HG02840 (cell line): ENCODE data around the gene ZBTB21.
"Not testable (repeated sequence)": the region's sequence is repeated elsewhere in the genome, so short reads cannot be mapped to it uniquely, and the experiment has no call there.

ENCODE experiments used
- ATAC-seq: cut with Tn5 transposase; IDR thresholded peaks from one replicate; pipeline ENCODE4 v1.9.1; 2021; ENCODE audit warnings: mild to moderate bottlenecking, moderate library complexity, moderate number of reproducible peaks; ENCODE audit not compliant: unreplicated experiment, low FRiP score

ZBTB21 gene

GRCh38 chr21:41955516-41955915, 54.6 kb downstream of the ZBTB21 start:
- no peak for ATAC-seq

GRCh38 chr21:41954654-41955499, 55.3 kb downstream of the ZBTB21 start:
- ATAC-seq: no peak

GRCh38 chr21:41953831-41954653, 56.1 kb downstream of the ZBTB21 start, which contains the start of gene C2CD2:
Gene C2CD2 (minus strand): TSS chr21:41954018. CDS start chr21:41953648, 370 bp downstream.
- ATAC-seq: no peak

- ATAC-seq: no peak
Measured at GRCh38 chr21:41953249-41953830, 56.8 kb downstream of the ZBTB21 start.

GRCh38 chr21:41952568-41953248, 57.5 kb downstream of the ZBTB21 start:
- no peak for ATAC-seq

- no peak for ATAC-seq
Measured at GRCh38 chr21:41951876-41952567, 58.1 kb downstream of the ZBTB21 start.

GRCh38 chr21:41950941-41951351, 59.2 kb downstream of the ZBTB21 start:
- no peak for ATAC-seq

GRCh38 chr21:41949631-41950030, 60.5 kb downstream of the ZBTB21 start:
- not testable (repeated sequence) for ATAC-seq

GRCh38 chr21:41948901-41949300, 61.3 kb downstream of the ZBTB21 start:
- ATAC-seq: no peak

GRCh38 chr21:41948078-41948895, 61.9 kb downstream of the ZBTB21 start:
- ATAC-seq: no peak

- ATAC-seq: no peak
Measured at GRCh38 chr21:41945982-41946381, 64.2 kb downstream of the ZBTB21 start.

- ATAC-seq: no peak
Measured at GRCh38 chr21:41943851-41944250, 66.3 kb downstream of the ZBTB21 start.

GRCh38 chr21:41942457-41942856, 67.7 kb downstream of the ZBTB21 start:
- no peak for ATAC-seq

- no peak for ATAC-seq
Measured at GRCh38 chr21:41941941-41942340, 68.2 kb downstream of the ZBTB21 start.

GRCh38 chr21:41940431-41940830, 69.7 kb downstream of the ZBTB21 start:
- ATAC-seq: no peak

- no peak for ATAC-seq
Measured at GRCh38 chr21:41939391-41939790, 70.8 kb downstream of the ZBTB21 start.
